Activated T-cell treated with anti-CD3 and anti-CD28 coated beads for 48 hours (primary cell): Measurements from ENCODE around the gene TNXB.
"Not testable (repeated sequence)": the region's sequence is repeated elsewhere in the genome, so short reads cannot be mapped to it uniquely, and the experiment has no call there.

Source experiments
- DNase-seq: peaks from one replicate; pipeline ENCODE4 v3.0.0-alpha.2; 2020; ENCODE audit warnings: low read depth

TNXB gene

GRCh38 chr6:32037598-32038524 is 71.3 kb downstream of the TNXB start, which contains the start of gene CYP21A2:
Gene CYP21A2, plus strand, starts transcription at chr6:32038415. Its CDS starts 8 bp downstream, at chr6:32038423.
- DNase-seq, result not testable (repeated sequence)

DNA sequence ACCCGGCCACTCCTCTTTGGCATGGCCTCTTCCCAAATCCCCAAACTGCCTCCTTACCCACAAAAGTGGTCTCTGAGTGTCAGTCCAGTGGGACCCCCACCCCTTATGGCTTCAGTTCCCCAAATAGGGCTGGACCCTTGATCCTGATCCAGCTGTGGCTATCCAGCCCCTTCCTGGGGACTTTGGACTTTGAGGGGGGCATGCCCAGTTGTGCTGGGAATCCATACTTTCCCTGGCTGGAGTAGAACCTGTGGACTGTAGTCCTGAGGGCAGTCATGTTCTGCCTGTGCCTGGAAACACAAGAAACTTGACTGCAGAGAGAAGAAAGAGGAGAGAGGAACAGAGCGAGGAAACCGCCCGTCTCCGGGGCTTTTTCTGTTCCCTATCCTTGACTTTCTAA is 72.0 kb downstream of the TNXB start:
- not testable (repeated sequence) for DNase-seq

DNA sequence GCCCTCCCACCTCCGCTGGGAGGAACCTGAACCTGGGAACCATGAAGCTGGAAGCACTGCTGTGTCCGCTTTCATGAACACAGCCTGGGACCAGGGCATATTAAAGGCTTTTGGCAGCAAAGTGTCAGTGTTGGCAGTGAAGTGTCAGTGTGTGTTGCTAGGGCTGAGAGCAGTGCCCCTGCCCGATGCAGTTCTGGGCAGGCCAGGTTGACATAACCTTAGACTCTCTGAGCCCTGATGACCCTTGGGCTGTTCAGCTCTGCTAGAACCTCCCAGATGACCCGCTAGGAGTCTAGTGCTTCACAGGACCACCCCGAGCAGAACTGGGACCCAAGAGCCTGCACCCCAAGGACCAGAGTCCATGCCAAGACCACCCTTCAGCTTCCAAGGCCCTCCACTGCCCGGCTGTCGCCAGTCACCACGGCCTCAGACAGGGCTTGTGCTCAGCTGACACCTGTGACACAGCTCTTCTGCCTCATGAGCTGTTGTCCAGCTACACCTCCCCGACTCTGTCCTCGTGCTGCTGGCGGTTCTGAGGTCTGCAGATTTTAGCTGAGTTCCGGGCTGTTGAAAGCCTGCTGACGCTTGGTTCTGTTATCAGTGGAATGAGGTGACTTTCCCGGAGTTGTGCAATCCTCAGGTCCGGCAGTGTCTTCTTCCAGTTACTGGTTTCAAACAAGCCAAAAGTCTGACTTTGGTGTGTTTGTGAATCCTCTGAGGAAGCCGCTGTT is 73.7 kb downstream of the TNXB start:
- not testable (repeated sequence) for DNase-seq

GRCh38 chr6:32029553-32029952 is 79.6 kb downstream of the TNXB start:
- DNase-seq, result not testable (repeated sequence)

- DNase-seq, result not testable (repeated sequence)
Observed at GRCh38 chr6:32028631-32029030, 80.5 kb downstream of the TNXB start.

GRCh38 chr6:32022100-32022499 is 87.0 kb downstream of the TNXB start:
- not testable (repeated sequence) for DNase-seq

GRCh38 chr6:32014547-32014946 is 94.6 kb downstream of the TNXB start, which contains the start of gene C4B:
Gene C4B, plus strand, starts transcription at chr6:32014795. Its CDS starts 51 bp downstream, at chr6:32014846.
- not testable (repeated sequence) for DNase-seq

GRCh38 chr6:32013738-32014137 is 95.4 kb downstream of the TNXB start:
- DNase-seq, result not testable (repeated sequence)

DNA sequence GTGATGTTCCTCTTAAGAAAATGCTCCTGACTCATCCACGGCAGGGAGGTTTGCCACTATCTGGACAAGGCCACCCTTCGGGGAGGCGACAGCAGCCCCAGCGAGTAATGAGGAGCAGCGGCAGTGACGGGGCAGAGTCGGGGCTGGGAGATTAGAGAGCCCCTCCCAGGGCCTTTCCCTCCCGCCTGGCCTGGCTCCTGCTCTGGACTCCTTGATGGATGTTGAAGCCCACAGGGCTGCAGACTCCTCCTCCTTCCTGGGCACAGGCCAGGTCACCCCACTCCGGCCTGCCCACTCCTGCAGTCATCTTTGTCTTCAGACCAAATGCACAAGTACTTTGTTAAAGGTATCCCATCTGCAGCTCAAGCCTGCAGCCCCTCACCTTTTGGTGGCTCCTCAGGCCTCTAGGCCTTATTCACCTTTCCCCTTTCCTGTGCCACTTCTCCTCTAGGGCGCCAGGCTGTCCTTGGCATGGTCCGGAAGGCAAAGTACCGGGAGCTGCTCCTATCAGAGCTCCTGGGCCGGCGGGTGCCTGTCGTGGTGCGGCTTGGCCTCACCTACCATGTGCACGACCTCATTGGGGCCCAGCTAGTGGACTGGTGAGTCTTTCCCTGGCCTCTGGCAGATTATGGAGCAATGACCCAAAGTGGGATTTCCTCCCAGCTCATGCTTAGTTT is 96.1 kb downstream of the TNXB start:
- not testable (repeated sequence) for DNase-seq

GRCh38 chr6:32010856-32011530 is 98.1 kb downstream of the TNXB start:
- DNase-seq, result not testable (repeated sequence)

DNA sequence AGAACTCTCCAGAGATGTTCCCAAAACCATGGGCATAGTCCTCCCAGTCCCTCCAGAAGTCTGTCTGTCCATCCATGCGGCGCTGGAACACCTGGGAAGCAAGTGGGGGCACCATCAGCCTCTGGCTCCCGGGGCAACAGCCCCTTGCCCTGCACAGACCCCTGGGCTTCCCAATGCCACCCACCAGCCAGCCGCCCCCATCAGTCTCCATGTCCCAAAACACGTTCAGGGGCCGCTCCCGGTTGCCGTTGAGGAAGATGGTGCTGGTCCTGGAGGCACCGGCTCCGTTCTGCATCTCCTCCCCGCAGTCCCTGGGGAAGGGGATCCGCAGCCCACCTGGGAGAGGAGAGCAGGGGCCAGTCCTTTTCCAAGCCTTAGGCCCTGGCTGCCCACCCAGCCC is 99.6 kb downstream of the TNXB start:
- DNase-seq, result not testable (repeated sequence)

GRCh38 chr6:32008616-32009015 is 100.5 kb downstream of the TNXB start:
- not testable (repeated sequence) for DNase-seq

DNA sequence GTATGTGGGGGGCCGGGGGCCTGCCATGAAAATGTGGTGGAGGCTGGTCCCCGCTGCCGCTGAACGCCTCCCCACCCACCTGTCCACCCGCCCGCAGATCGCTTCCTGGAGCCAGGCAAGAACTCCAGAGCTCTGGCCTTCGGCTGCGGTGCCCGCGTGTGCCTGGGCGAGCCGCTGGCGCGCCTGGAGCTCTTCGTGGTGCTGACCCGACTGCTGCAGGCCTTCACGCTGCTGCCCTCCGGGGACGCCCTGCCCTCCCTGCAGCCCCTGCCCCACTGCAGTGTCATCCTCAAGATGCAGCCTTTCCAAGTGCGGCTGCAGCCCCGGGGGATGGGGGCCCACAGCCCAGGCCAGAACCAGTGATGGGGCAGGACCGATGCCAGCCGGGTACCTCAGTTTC is 101.1 kb downstream of the TNXB start:
- DNase-seq, result not testable (repeated sequence)

GRCh38 chr6:32007086-32007485 is 102.1 kb downstream of the TNXB start:
- not testable (repeated sequence) for DNase-seq

- not testable (repeated sequence) for DNase-seq
Observed at GRCh38 chr6:32005991-32006529, 103.1 kb downstream of the TNXB start.

DNA sequence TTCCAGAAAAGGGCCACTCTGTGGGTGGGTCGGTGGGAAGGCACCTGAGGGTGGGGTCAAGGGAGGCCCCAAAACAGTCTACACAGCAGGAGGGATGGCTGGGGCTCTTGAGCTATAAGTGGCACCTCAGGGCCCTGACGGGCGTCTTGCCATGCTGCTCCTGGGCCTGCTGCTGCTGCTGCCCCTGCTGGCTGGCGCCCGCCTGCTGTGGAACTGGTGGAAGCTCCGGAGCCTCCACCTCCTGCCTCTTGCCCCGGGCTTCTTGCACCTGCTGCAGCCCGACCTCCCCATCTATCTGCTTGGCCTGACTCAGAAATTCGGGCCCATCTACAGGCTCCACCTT is 103.6 kb downstream of the TNXB start:
- not testable (repeated sequence) for DNase-seq

DNA sequence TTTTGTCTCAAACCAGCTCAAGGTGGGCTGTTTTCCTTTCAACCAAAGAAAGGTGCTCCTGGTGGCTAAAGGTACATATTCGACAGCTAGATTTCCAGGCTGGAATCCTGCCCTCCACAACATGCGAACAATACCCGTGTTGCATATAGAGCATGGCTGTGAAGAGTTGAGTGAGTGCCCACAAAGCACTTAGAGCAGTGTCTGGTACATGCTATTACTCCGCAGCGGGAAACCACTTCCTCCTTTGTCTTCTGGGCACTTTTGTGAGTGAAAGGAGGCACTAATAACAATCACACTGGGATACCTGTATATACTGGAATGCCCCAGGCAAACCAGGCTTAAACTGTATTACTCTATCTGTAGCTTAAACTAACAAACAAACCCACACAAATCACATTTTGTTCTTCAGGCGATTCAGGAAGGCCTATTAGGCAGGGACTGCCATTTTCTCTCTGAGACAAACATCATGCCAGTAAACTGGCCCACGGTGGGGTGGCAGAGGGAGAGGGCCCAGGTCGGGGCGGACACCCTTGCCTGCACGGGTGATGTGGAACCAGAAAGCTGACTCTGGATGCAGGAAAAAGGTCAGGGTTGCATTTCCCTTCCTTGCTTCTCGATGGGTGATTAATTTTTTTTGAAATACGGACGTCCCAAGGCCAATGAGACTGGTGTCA is 104.1 kb downstream of the TNXB start:
- not testable (repeated sequence) for DNase-seq

GRCh38 chr6:32004393-32004792 is 104.7 kb downstream of the TNXB start:
- not testable (repeated sequence) for DNase-seq

GRCh38 chr6:32003301-32003700 is 105.8 kb downstream of the TNXB start:
- not testable (repeated sequence) for DNase-seq

DNA sequence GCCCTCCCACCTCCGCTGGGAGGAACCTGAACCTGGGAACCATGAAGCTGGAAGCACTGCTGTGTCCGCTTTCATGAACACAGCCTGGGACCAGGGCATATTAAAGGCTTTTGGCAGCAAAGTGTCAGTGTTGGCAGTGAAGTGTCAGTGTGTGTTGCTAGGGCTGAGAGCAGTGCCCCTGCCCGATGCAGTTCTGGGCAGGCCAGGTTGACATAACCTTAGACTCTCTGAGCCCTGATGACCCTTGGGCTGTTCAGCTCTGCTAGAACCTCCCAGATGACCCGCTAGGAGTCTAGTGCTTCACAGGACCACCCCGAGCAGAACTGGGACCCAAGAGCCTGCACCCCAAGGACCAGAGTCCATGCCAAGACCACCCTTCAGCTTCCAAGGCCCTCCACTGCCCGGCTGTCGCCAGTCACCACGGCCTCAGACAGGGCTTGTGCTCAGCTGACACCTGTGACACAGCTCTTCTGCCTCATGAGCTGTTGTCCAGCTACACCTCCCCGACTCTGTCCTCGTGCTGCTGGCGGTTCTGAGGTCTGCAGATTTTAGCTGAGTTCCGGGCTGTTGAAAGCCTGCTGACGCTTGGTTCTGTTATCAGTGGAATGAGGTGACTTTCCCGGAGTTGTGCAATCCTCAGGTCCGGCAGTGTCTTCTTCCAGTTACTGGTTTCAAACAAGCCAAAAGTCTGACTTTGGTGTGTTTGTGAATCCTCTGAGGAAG is 106.4 kb downstream of the TNXB start:
- not testable (repeated sequence) for DNase-seq
